Colonic mucosa (tissue), 4 donors: ENCODE results near the gene OIP5. TPM values are rescaled to one million over a fixed set of nuclear protein-coding genes. Genes with fewer than 3 reads are reported as not detected.
"Not testable (repeated sequence)": the region's sequence is repeated elsewhere in the genome, so short reads cannot be mapped to it uniquely, and the experiment has no call there.

ENCODE experiments used
- DNase-seq: peaks from one replicate; pipeline ENCODE4 v3.0.0-alpha.2; 2020
- H3K27ac ChIP-seq: fragments of 200-600 bp; one replicate; pipeline ENCODE4 v1.8.0; 2021
- H3K27me3 ChIP-seq: fragments of 200-600 bp; one replicate; pipeline ENCODE4 v1.8.0; 2021
- H3K36me3 ChIP-seq: fragments of 200-600 bp; one replicate; pipeline ENCODE4 v1.8.0; 2021
- H3K4me1 ChIP-seq: fragments of 200-600 bp; one replicate; pipeline ENCODE4 v1.8.0; 2021; ENCODE audit warnings: mild to moderate bottlenecking
- H3K4me3 ChIP-seq: fragments of 200-600 bp; one replicate; pipeline ENCODE4 v1.8.0; 2021
- H3K9ac ChIP-seq, 2 donors: one replicate each; pipeline ENCODE4 v1.7.0; 2013; ENCODE audit warnings: control low read depth in 2 of 2, low read depth in 2 of 2, low read length in 2 of 2
- H3K9me3 ChIP-seq: fragments of 200-600 bp; one replicate; pipeline ENCODE4 v1.8.0; 2021
- CTCF ChIP-seq: fragments of 200-600 bp; IDR thresholded peaks from one replicate; pipeline ENCODE4 v1.8.0; 2022; ENCODE audit warnings: antibody characterized with exemption, mild to moderate bottlenecking
- intact Hi-C: fragments of 100-400 bp; cut with DNase I; formaldehyde crosslinking; loops from one replicate; pipeline ENCODE4 v1.14.1; 2022
- total RNA-seq, 2 donors: library from RNA; stranded (reverse); fragmentation: NEBNext Ultra II Directional in 1 of 2; extraction: Animal tissue kit (Norgen Biotek cat#: 25700) in 1 of 2; gene quantifications; one replicate each; pipeline ENCODE4 v1.2.1, GENCODE V29; 2021
- donor health status: healthy.
- donor health status: DM: no; HTN: no; CAD: no.
- donor health status: DM: no; HTN: no; CAD: no.

OIP5 gene
- total RNA-seq, 2 donors from 2014 or later, result 5.7 to 23.0 TPM

GRCh38 chr15:41323611-41324010 lies 8.8 kb downstream of the OIP5 start:
- Histone ChIP-seq H3K9ac (no peak overlapping the region), H3K27ac (no peak overlapping the region), H3K27me3 (no peaks in the 10 kb centered on the region), H3K4me3 (no peak overlapping the region), H3K36me3 (no peaks in the 10 kb centered on the region), H3K9me3 (no peaks in the 10 kb centered on the region), H3K4me1 (no peaks in the 10 kb centered on the region)
- TF ChIP-seq CTCF, result no peak
- no peak for DNase-seq
- intact Hi-C loops, result loop anchor here (10.0 kb wide), 1 partner anchor 49 kb away; no protein-coding TSS in a partner anchor

- not testable (repeated sequence) for H3K9ac ChIP-seq, H3K36me3 ChIP-seq, H3K27me3 ChIP-seq, H3K27ac ChIP-seq, DNase-seq, H3K4me3 ChIP-seq, H3K9me3 ChIP-seq, H3K4me1 ChIP-seq
- intact Hi-C loops, result loop anchor here (10.0 kb wide), 1 partner anchor 46 kb away; no protein-coding TSS in a partner anchor
These were observed 11.5 kb downstream of the OIP5 start for GRCh38 chr15:41320805-41321330.

- TF ChIP-seq CTCF, result no peak
- Histone ChIP-seq H3K4me1 (no peaks in the 10 kb centered on the region), H3K9ac (no peak overlapping the region), H3K27ac (no peak overlapping the region), H3K27me3 (no peaks in the 10 kb centered on the region), H3K36me3 (no peaks in the 10 kb centered on the region), H3K4me3 (no peak overlapping the region), H3K9me3 (no peaks in the 10 kb centered on the region)
- DNase-seq, result no peak
- intact Hi-C loops, result no loop called here
These were observed 23.0 kb downstream of the OIP5 start for GRCh38 chr15:41309226-41309905.

- intact Hi-C loops, result no loop called here
- Histone ChIP-seq H3K4me1 (no peaks in the 10 kb centered on the region), H3K27ac (no peak overlapping the region), H3K9ac (no peak overlapping the region), H3K9me3 (no peaks in the 10 kb centered on the region), H3K27me3 (no peaks in the 10 kb centered on the region), H3K36me3 (no peaks in the 10 kb centered on the region), H3K4me3 (no peak overlapping the region)
- no peak for DNase-seq
- TF ChIP-seq CTCF, result no peak
These were observed 24.7 kb downstream of the OIP5 start for GRCh38 chr15:41307679-41308078.

GRCh38 chr15:41304149-41304770 lies 28.1 kb downstream of the OIP5 start:
- TF ChIP-seq CTCF, result no peak
- intact Hi-C loops, result no loop called here
- Histone ChIP-seq H3K9me3 (no peaks in the 10 kb centered on the region), H3K27me3 (no peaks in the 10 kb centered on the region), H3K9ac (no peak overlapping the region), H3K4me3 (no peak overlapping the region), H3K27ac (no peak overlapping the region), H3K36me3 (no peaks in the 10 kb centered on the region), H3K4me1 (no peaks in the 10 kb centered on the region)
- no peak for DNase-seq

- intact Hi-C loops, result no loop called here
- Histone ChIP-seq H3K4me3 (no peak overlapping the region), H3K9ac (no peak overlapping the region), H3K27ac (no peak overlapping the region), H3K4me1 (no peaks in the 10 kb centered on the region), H3K27me3 (no peaks in the 10 kb centered on the region), H3K9me3 (no peaks in the 10 kb centered on the region), H3K36me3 (no peaks in the 10 kb centered on the region)
- no peak for TF ChIP-seq CTCF
- no peak for DNase-seq
These were observed 30.8 kb downstream of the OIP5 start for GRCh38 chr15:41301587-41301986.

- DNase-seq, H3K36me3 ChIP-seq, H3K9me3 ChIP-seq, H3K9ac ChIP-seq, H3K27me3 ChIP-seq, H3K4me3 ChIP-seq, H3K27ac ChIP-seq, H3K4me1 ChIP-seq, intact Hi-C loops: not testable (repeated sequence)
These were observed 31.3 kb downstream of the OIP5 start for GRCh38 chr15:41301139-41301538.
